OCI-LY1 (cell line): Measurements from ENCODE around the gene LDHAL6B.

Experiments
- H2AFZ ChIP-seq: fragments of 200-600 bp; sonication (generic), shearing (Covaris generic); 2 replicates; pipeline ENCODE4 v1.6.0; 2014; ENCODE audit warnings: antibody characterized with exemption, mild to moderate bottlenecking, low read length
- H3F3A ChIP-seq: fragments of 200-600 bp; sonication (generic), shearing (Covaris generic); 2 replicates; pipeline ENCODE4 v1.6.0; 2014; ENCODE audit warnings: mild to moderate bottlenecking, antibody characterized with exemption, low read length, moderate library complexity; ENCODE audit not compliant: insufficient read depth
- H3K27ac ChIP-seq: fragments of 200-600 bp; sonication (generic); 2 replicates; pipeline ENCODE4 v1.5.1; 2014; ENCODE audit warnings: low read length, mixed run types, mild to moderate bottlenecking, low read depth; ENCODE audit not compliant: poor library complexity, severe bottlenecking
- H3K27me3 ChIP-seq: fragments of 200-600 bp; sonication (generic); 2 replicates; pipeline ENCODE4 v1.6.0; 2014; ENCODE audit warnings: antibody characterized with exemption, mild to moderate bottlenecking, low read length, moderate library complexity; ENCODE audit not compliant: insufficient read depth
- H3K36me3 ChIP-seq: fragments of 200-600 bp; sonication (generic); 2 replicates; pipeline ENCODE4 v1.6.1; 2014; ENCODE audit warnings: mild to moderate bottlenecking, antibody characterized with exemption, low read length, moderate library complexity, mixed read lengths; ENCODE audit not compliant: insufficient read depth
- H3K4me1 ChIP-seq: fragments of 200-600 bp; sonication (generic); 2 replicates; pipeline ENCODE4 v1.5.1; 2014; ENCODE audit warnings: mild to moderate bottlenecking, low read length, moderate library complexity; ENCODE audit not compliant: insufficient read depth, severe bottlenecking
- H3K4me2 ChIP-seq: fragments of 200-600 bp; sonication (generic), shearing (Covaris generic); 2 replicates; pipeline ENCODE4 v1.6.1; 2014; ENCODE audit warnings: low read length
- H3K4me3 ChIP-seq: fragments of 200-600 bp; sonication (generic); 2 replicates; pipeline ENCODE4 v1.5.1; 2014; ENCODE audit warnings: low read length, low read depth, mild to moderate bottlenecking, mixed read lengths; ENCODE audit not compliant: poor library complexity, severe bottlenecking
- H3K79me2 ChIP-seq: fragments of 200-600 bp; shearing (Covaris generic); 2 replicates; pipeline ENCODE4 v1.6.1; 2016; ENCODE audit warnings: mixed run types, low read length, mixed read lengths; ENCODE audit not compliant: insufficient read depth
- H3K9ac ChIP-seq: fragments of 200-600 bp; sonication (generic), shearing (Covaris generic); 2 replicates; pipeline ENCODE4 v1.6.1; 2014; ENCODE audit warnings: mild to moderate bottlenecking, low read length, mixed read lengths
- H3K9me2 ChIP-seq: fragments of 200-600 bp; sonication (generic), shearing (Covaris generic); 2 replicates; pipeline ENCODE4 v1.6.1; 2014; ENCODE audit warnings: low read depth, mild to moderate bottlenecking, low read length, mixed read lengths
- H3K9me3 ChIP-seq: fragments of 200-600 bp; shearing (Covaris generic); 2 replicates; pipeline ENCODE4 v1.6.1; 2014; ENCODE audit warnings: low read length, mixed read lengths
- H4K20me1 ChIP-seq: fragments of 200-600 bp; sonication (generic), shearing (Covaris generic); 2 replicates; pipeline ENCODE4 v1.6.0; 2016; ENCODE audit warnings: mild to moderate bottlenecking, low read length; ENCODE audit not compliant: insufficient read depth
- EZH2 ChIP-seq: fragments of 200-600 bp; sonication (generic), shearing (Covaris generic); IDR thresholded peaks from 2 replicates; pipeline ENCODE4 v1.8.0; 2017; ENCODE audit warnings: borderline replicate concordance, mixed run types, mild to moderate bottlenecking, antibody characterized with exemption, low read length, moderate library complexity, mixed read lengths
- TF ChIP-seq, protein P1 (sequence below): fragments of 200-600 bp; sonication (generic), shearing (Covaris generic); IDR thresholded peaks from 2 replicates; pipeline ENCODE4 v1.5.1; 2017; ENCODE audit warnings: mild to moderate bottlenecking, antibody characterized with exemption, low read length, moderate library complexity, mixed read lengths

The LDHAL6B gene

DNA sequence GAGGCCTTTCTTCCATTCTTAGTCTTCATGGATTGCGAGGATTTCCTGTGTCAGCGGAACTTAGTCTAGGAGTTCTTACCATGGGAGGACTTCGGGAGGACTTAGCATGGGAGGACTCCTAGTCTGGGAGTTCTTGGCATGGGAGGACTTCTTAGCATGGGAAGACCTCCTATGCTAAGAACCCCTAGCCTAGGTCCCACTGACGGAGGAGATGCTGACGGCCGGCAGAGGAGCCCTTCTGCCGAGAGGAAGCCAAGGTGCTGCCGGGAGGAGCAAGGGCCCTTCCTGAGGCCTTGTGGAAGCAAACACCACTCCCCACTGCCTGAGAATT, 35.6 kb upstream of the LDHAL6B start:
- H3K9ac ChIP-seq = no peak overlapping the region
- H4K20me1 ChIP-seq = no peaks in the 10 kb centered on the region
- H3K4me2 ChIP-seq = no peak overlapping the region
- no peaks in the 10 kb centered on the region for H3K27me3 ChIP-seq
- no peak overlapping the region for H3K27ac ChIP-seq
- no peaks in the 10 kb centered on the region; the same call in 1 of the 2 replicates for H3F3A ChIP-seq
- no peak overlapping the region for H3K4me3 ChIP-seq
- no peaks in the 10 kb centered on the region for H3K9me3 ChIP-seq
- no peak overlapping the region for H2AFZ ChIP-seq
- H3K79me2 ChIP-seq = no peaks in the 10 kb centered on the region
- TF ChIP-seq EZH2 = no peak
- TF ChIP-seq, protein P1, sequence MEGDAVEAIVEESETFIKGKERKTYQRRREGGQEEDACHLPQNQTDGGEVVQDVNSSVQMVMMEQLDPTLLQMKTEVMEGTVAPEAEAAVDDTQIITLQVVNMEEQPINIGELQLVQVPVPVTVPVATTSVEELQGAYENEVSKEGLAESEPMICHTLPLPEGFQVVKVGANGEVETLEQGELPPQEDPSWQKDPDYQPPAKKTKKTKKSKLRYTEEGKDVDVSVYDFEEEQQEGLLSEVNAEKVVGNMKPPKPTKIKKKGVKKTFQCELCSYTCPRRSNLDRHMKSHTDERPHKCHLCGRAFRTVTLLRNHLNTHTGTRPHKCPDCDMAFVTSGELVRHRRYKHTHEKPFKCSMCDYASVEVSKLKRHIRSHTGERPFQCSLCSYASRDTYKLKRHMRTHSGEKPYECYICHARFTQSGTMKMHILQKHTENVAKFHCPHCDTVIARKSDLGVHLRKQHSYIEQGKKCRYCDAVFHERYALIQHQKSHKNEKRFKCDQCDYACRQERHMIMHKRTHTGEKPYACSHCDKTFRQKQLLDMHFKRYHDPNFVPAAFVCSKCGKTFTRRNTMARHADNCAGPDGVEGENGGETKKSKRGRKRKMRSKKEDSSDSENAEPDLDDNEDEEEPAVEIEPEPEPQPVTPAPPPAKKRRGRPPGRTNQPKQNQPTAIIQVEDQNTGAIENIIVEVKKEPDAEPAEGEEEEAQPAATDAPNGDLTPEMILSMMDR = no peak
- peaks cover 77% of the 10 kb centered on the region for H3K36me3 ChIP-seq
- H3K9me2 ChIP-seq = no peaks in the 10 kb centered on the region
- H3K4me1 ChIP-seq = peaks cover 21% of the 10 kb centered on the region

DNA sequence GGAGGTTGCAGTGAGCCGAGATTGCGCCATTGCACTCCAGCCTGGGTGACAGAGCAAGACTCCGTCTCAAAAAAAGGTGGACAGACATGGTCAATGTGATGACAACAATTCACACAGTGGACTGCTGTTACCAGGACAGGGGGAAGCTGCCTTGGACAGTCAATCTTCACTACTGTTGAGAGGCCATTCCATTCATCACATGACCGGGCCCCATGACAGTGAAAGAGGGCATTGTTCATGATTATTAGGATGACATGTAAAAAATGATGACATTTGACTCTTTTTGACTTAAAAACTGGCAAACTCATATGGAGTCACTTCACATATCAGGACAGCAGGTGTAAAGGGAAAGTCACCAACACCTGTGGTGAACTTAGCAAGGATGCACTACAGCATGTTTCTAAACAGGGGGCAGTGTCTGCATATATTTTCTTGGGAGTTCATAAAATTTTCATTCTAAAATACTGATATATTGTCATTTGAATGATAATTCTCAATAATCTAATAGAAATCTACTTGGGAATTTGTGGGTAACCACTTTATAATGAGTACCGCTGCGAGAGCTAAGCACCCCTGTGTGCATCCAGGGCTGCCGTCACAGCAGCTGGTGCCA, 34.2 kb upstream of the LDHAL6B start:
- Histone ChIP-seq H2AFZ (no peak overlapping the region), H3K9me3 (no peaks in the 10 kb centered on the region), H3K9ac (no peak overlapping the region), H3K4me1 (peaks cover 16% of the 10 kb centered on the region), H3F3A (no peaks in the 10 kb centered on the region; the same call in 1 of the 2 replicates), H3K9me2 (no peaks in the 10 kb centered on the region), H3K4me2 (no peak overlapping the region), H3K27ac (no peak overlapping the region), H3K27me3 (no peaks in the 10 kb centered on the region), H4K20me1 (no peaks in the 10 kb centered on the region), H3K79me2 (no peaks in the 10 kb centered on the region), H3K36me3 (peaks cover 78% of the 10 kb centered on the region), H3K4me3 (no peak overlapping the region)
- TF ChIP-seq, protein P1 = no peak; the same call in 1 of the 2 replicates
- no peak for TF ChIP-seq EZH2

DNA sequence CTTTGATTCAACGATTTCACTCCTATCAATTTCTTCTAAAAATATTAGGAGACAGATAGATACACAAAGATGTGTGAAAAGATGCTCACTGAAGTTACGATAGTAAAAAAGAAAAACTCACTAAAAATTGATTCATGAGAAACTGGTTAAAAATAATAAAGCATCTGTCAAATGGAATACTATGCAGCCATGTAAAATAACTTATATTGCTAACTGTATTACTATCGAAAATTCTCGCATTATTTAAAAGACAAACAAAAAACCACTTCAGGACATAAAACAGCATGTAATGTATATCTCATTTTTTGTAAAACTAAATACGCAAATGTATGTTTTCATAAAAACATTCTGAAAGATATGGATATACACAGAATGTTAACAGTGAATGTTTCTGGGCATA, 33.4 kb upstream of the LDHAL6B start:
- H3F3A ChIP-seq = no peaks in the 10 kb centered on the region; the same call in 1 of the 2 replicates
- no peaks in the 10 kb centered on the region for H3K27me3 ChIP-seq
- H3K36me3 ChIP-seq = peaks cover 86% of the 10 kb centered on the region
- peaks cover 16% of the 10 kb centered on the region for H3K4me1 ChIP-seq
- no peak overlapping the region for H3K27ac ChIP-seq
- H3K4me3 ChIP-seq = no peak overlapping the region
- H4K20me1 ChIP-seq = no peaks in the 10 kb centered on the region
- H3K9ac ChIP-seq = no peak overlapping the region
- no peaks in the 10 kb centered on the region for H3K9me3 ChIP-seq
- no peak overlapping the region for H2AFZ ChIP-seq
- no peaks in the 10 kb centered on the region for H3K79me2 ChIP-seq
- H3K9me2 ChIP-seq = no peaks in the 10 kb centered on the region
- no peak overlapping the region for H3K4me2 ChIP-seq
- TF ChIP-seq, protein P1 = no peak
- TF ChIP-seq EZH2 = no peak
